Keratinocyte (primary cell): Measurements from ENCODE around the gene CRYGD.

ENCODE experiments used
- CTCF ChIP-seq, 3 experiments: IDR thresholded peaks in 1 of 3; conservative IDR thresholded peaks in 1 of 3; optimal IDR thresholded peaks in 1 of 3; 2 replicates in 2 of 3; 3 replicates in 1 of 3; pipeline versions ENCODE3 to v1.5.1; 2011; ENCODE audit warnings: low read length in 3 of 3, mild to moderate bottlenecking in 3 of 3, moderate library complexity in 2 of 3, control low read depth in 1 of 3, inconsistent platforms in 1 of 3; ENCODE audit not compliant: insufficient read depth in 2 of 3; ENCODE audit errors: extremely low read depth in 1 of 3
- EZH2 ChIP-seq: IDR thresholded peaks from one replicate; pipeline ENCODE4 v1.6.1; 2012; ENCODE audit warnings: inconsistent platforms, mild to moderate bottlenecking, low read length, moderate library complexity

- TF ChIP-seq CTCF (optimal IDR thresholded peaks at IDR 0.05 in 1 of 3, IDR thresholded peaks at IDR 0.05 in 1 of 3, conservative IDR thresholded peaks at IDR 0.05 in 1 of 3; ENCODE audit: extremely low read depth in 1 of 3, insufficient read depth in 2 of 3, low read length in 3 of 3) (no peak), EZH2 (no peak)
Observed at GRCh38 chr2:208129744-208130711, 5.7 kb upstream of the CRYGD start, which contains the start of gene CRYGC.
